Stimulated activated CD8-positive, alpha-beta memory T cell treated with anti-CD3 and anti-CD28 coated beads, Interleukin-12 subunit alpha, Interleukin-12 subunit beta, amount 100 ng/mL, for 1 hour (primary cell): ENCODE measurements around the gene TARBP1.
A peak's percentile ranks its signal among the peaks of the same experiment; 100 is the strongest.
"Not testable (repeated sequence)": the region's sequence is repeated elsewhere in the genome, so short reads cannot be mapped to it uniquely, and the experiment has no call there.

Experiments used
- DNase-seq: peaks from one replicate; pipeline ENCODE4 v3.0.0-alpha.2; 2020; ENCODE audit warnings: low read depth

The TARBP1 gene

DNA sequence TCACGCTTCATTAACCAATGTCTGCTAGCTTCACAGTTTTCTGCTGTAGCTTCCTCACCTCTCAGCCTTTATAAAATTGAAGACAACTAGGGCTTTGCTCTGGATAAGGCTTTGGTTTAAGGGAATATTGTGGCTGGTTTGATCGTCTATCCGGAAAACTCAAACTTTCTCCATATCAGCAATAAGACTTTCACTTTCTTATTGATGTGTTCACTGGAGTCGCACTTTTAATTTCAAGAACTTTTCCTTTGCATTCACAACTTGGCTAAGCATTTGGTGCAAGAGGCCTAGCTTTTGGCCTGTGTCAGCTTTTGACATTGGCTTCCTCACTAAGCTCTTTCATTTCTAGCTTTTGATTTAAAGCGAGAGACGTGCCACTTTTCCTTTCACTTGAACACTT is 92.9 kb downstream of the TARBP1 start:
- DNase-seq, result no peak

DNA sequence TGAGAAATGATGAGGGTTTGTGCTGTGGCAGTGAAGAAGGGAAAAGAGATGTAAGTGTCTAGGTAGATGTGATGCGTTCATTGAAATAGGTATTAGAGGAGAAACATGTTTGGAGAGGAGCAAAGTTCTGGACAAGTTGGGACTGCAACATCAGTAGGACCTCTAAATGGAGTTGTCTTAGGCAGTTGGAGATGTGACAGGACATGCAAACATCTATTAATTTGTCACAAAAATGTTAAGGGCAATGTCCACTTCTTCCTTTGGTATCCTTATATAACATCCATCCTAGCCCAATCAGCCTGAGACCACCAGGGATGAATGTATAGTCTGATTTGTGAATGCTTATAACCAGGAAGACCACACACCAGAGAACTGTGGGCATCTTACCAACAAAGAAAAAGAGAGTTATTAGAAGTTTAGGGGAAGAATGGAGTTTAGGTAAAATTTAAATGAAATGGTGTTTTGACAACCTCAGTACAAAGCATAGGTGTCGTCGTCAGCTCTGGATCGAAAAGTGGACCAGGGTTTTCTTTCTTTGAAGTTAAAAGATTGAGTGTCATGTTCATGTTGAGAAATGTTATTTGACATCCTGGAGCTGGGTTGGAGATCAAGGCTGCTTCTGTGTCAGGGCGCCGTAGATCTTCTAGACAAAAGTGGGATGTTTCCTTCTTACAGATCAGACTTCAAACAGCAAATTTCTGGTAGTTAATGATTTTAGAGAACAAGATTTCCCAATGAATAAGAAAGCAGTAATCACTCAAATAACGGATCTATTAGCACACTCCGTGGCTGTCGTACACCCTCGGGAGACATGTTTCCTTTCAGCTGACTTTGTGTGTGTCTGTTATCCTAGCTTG is 97.1 kb downstream of the TARBP1 start:
- DNase-seq, result no peak

DNA sequence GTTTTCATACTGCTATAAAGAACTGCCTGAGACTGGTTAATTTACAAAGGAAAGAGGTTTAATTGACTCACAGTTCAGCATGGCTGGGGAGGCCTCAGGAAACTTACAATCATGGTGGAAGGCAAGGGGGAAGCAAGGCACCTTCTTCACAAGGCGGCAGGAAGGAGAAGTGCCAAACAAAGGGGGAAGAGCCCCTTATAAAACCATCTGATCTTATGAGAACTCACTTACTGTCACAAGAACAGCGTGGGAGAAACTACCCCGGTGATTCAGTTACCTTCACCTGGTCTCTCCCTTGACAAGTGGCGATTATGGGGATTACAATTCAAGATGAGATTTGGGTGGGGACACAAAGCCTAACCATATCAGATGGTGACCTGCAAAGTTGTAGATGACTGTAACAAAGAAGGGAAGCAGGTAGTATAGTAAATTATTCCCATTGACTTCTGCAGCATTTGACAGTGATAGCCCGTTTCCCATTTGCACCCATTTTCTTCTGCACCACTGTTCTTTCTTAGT is 99.3 kb downstream of the TARBP1 start:
- DNase-seq, result not testable (repeated sequence)

DNA sequence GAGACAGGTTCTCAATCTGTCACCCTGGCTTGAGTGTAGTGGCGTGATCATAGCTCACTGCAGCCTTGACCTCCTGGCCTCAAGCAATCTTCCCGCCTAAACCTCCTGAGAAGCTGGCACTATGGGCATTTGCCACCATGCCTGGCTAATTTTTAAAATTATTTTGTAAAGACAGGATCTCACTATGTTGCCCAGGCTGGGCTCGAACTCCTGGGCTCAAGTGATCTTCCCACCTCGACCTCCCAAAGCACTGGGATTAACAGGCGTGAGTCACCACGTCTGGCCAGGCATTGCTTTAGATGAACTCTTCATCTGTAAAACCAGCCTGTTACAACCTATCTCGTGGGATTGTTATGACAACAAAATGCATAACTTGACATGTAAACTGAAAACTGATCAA is 103.3 kb downstream of the TARBP1 start:
- no peak for DNase-seq

DNA sequence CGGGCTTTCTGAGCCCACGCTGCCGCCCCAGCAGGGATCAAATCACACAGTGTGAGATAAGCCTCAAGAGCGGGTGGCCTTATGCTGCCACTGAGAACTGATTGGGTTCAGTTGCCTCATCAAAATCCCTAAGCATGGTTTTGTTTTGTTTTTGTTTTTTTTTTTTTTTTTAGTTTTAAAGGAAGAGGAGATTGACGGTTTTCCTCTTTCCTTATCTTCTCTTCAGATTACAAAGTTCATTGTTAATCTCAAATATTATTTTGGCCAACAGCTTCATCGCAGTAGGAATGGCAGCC is 105.1 kb downstream of the TARBP1 start:
- DNase-seq, result no peak

DNA sequence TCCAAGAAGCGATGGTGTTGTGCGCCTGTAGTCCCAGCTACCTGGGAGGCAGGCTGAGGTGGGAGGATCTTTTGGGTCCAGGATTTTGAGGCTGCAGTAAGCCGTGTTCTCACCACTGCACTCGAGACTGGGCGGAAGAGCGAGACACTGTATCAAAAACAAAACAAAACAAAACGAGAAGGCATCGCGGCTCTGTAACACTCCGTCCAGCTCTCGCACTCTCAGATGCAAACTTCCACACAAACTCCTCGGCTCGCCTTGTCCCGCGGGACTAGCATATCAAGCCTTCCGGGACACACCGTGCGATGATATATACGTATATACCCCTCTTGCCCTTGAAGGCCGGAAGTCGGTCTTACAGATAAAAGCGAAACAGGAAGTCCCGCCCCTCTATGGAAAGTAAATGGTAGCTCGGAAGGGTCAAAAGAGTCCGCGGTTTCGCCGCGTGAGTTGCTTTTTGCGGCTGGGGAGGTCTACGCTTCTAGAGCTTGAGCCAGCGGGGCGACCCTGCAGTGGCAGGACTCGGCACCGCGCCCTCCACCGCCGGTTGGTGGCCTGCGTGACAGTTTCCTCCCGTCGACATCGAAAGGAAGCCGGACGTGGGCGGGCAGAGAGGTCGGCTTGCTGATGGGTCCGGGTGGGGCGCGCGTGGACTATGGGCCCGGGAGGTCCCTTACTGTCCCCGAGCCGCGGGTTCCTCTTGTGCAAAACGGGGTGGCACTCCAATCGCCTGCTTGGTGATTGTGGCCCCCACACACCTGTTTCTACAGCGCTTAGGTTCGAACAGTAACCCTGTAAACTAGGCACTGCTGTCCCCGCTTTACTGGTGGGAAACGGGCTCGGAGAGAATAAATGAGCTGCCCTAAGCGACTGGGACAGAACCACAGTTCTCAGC is 105.7 kb downstream of the TARBP1 start, which contains the start of gene COA6:
Gene COA6, plus strand, starts transcription at position 393 of the 895 bp plus-strand sequence. Its CDS starts 11 bp downstream, at position 404.
- peak; percentile 82 for DNase-seq

DNA sequence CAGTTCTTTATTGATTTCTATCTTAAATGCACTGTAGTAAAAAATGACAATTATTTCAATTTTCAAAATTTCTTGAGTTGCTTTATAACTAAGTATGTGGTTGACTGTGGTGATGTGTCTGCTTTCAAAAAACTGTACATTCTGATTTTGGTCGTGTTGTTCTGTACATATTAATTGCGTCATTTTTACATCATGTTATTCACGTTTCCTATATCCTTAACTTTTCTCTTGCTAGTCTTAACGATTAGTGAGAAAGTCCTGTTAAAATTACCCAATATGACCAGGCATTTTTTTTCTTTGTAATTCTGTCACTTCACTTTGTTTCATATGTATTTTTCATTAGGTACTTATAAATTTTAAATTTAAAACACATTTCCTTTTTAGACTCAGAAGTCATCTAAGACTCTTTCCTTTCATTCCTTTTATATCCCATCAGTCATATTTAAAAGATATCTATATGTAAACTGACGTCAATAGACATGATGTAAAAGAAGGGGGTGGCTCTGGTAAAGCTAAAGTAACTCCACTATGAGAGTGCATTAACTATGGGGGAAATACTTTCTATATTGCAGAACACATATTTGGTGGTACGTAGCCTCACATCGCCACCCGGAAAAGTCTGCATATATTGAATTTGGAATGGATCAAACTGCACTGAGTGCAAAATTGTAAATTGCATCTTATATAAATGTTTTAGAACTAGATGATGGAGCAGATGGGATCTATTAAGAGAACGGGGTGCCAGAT is 106.8 kb downstream of the TARBP1 start:
- DNase-seq, result no peak

DNA sequence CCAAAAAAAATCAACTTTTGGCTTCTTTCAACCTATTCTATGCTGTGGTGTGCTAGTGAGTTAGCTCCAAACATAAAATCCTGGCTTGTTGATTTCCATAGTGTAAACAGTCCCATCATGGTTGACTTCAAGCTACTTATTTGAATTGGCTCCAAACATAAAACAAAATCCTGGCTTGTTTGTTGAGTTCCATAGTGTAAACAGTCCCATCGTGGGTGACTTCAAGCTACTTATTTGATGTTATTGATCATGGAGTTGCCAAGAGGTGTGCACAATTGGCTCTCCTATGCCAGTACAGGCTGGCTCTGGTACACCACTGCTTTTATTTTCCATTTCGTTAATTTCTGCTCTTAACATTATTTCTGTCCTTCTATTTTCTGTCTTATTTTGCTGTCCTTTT is 107.6 kb downstream of the TARBP1 start:
- no peak for DNase-seq

DNA sequence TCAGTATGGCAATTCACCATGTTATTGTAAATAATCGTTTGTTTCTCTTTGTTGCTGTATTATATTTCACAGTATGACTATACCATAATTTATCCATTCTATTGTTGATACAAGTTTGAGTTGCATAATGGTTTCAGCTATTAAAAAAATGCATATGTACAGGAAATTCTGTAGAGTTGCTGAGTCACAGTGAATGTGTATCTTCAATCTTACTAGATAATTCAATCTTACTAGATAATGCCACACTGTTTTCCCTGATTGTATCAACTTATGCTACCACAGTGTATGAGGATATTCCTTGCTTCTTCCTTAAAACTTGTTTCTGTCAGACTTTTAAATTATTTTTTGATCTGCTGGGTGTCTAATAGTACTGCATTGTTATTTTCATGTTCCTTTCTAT is 109.2 kb downstream of the TARBP1 start:
- DNase-seq, result no peak

DNA sequence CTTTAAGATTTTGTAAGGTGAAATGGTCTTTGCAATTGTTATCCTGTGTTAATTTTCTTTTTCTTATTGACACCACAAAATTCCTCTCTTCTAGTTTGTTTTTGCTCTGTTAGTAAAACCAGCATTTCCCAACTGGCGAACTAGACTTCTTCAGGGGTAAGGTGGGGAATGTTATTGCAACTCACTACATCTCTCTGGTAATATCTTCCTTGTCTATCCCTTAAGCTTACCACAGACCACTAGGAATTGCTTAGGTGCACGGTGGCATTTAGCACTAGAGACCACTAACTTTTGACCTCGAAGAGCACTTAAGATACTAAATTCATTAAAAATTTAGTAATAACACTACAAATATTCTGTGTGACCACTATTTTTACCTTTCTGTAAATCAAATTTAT is 109.9 kb downstream of the TARBP1 start:
- DNase-seq, result no peak

DNA sequence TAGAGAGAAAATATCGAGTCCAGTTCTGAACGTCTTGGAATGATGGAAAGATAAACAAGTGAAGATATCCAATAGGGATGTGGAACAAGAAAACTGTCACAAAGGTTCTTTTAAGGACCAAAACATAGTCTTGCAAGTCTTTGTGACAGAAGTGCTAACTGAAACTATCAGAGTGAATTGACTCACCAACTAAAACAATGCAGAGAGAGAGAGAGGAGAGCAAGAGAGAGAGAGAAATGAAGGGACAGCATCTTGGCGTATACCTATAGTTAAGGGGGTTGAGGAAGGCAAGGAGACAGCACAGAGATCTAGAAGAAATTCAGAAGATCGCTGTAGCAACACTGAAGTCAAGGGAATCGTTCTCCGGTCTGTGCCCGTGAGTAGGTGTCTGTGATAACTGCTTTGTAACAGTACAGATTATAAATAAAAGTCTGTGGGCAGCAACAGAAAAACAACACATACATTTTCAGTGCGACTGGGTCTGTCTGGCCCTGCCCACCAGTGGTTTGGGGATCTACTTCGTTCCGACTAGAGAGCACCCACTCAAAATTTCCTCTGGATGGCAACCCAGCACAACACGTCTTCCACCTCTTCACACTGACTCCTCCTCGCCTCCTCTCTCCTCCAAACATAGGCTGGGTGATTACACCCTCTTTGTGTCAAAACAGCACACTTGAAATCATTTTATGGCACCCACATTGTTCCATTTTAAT is 110.5 kb downstream of the TARBP1 start:
- no peak for DNase-seq

DNA sequence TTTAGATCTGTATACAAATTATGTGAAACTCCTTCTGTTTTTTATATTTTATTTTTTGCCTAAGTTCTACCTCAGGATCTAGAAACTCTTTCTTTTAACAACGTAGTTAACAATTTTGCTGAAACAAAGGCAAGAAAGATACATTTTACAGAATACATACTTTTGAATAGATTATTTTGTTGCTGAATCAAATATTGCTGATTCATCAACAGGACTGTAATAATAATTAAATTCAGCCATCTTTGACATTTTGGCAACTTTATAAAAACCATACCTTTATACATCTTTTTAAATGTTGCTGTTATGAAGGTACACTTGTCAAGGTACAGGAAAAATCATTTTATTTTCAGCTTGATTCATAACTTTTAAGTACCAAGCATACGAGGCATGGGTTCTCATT is 116.4 kb downstream of the TARBP1 start:
- DNase-seq, result no peak

DNA sequence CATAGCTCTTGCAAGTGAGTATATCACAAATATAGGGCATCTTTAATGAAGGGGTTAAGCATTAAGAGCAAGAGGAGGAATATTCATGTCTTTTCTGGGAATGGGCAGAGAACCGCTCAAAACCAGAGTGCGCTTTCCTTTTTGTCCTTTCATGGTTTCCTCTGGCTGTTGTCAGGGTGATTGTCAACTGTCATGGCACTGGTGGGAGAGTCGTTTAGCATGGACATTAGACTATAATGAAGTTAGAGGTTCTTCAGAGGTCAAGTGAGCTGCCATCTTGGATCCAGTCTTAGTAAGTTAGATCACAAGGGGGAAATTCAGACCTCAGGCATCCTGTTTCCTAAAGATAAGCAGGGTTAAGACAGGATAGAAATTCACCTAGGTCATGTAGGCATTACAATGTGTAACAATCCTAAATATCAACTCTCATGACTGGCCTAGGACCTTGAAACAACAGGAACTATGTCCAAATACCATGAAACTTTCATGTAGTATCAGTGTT is 117.8 kb downstream of the TARBP1 start:
- DNase-seq, result no peak

DNA sequence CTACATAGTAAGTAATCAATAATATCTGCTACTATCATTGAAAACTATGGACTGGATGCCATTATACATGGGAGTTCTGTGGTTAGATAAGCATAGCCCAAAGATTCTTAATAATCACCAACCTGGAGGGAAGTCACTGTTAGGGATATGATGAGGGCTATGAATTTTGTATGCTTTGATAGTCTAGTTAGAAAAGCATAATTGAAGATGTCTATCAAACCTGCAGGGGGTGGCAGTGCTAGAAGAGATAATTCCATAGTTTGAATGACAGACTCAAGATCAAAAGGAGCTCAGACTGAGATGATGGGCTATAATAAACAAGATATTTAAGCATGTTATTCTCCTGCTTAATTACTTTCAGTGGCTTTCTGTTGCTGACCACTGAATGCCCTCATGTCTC is 121.1 kb downstream of the TARBP1 start:
- no peak for DNase-seq

DNA sequence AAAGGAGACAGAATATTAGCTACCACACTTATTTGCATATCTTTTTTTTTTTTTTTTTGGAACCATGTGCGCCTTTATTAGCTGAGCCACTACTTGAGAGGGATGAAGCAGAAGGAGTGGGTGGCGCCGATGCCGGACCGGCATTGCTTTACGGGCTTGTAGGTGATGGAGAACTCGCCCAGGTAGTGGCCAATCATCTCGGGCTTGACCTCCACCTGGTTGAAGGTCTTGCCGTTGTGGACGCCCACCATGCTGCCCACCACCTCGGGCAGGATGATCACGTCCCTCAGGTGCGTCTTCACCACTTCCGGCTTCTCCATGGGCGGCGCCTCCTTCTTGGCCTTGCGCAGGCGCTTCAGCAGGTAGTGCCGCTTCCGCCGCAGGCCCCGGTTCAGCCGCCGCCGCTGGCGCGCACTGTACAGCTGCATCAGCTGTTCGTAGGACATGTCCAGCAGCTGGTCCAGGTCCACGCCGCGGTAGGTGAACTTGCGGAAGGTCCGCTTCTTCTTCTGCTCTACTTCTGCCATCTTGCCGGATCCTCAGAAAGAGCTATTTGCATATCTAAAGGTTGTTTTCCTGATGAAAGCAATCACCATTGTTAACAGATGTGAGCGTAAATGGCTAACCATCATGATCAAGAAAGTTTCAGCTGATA is 122.2 kb downstream of the TARBP1 start:
- peak; percentile 14 for DNase-seq

DNA sequence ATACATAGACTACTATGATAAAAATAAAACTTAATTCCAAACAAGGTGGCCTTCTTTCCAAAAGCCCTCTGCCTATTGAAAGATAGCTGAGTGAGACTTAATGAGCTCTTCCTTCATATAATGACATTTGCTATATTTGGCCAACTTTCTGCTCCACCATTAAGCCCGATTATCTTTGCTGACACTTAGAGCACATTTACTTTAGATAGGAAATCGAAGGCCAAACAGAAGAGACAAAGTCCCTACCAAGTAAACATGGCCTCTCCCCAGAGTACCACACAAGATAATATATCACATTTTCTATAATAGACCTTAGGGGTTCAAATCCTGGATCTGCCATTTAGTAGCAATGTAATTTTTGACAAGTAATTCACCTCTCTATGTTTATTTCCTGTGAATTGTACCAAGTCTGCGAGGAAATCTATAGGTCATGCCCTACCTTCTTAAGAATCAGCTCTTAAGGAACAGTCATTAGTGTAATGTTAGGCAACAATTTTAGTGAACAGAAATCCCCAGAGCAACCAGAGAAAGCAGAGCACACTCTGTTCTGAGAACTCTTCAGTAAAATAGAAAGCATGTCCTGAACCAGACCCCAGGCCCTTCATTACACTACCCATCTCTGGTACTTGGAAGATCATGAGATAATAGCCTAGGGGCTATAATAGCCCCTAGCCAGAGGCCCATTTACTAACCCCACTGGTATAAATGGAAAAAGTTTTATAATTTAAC is 123.0 kb downstream of the TARBP1 start:
- no peak for DNase-seq

DNA sequence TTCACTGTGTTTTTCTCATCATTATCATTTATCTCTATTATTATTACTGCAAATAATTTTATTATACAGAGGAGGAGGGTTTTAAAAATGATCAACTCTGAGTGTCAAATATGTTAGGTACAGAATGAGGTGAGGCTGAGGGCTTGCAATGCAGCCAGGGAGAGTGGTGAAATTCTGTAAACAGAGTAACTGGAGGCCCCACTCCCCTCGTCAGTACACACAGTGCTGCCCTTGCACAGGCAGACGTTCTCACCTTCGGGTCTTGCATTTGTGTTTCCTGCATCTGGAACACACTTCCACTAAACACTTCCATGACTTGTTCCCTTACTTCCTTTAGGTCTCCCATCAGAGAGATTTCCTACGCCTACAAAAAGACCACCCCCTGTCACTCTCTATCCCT is 130.0 kb downstream of the TARBP1 start:
- DNase-seq, result no peak

DNA sequence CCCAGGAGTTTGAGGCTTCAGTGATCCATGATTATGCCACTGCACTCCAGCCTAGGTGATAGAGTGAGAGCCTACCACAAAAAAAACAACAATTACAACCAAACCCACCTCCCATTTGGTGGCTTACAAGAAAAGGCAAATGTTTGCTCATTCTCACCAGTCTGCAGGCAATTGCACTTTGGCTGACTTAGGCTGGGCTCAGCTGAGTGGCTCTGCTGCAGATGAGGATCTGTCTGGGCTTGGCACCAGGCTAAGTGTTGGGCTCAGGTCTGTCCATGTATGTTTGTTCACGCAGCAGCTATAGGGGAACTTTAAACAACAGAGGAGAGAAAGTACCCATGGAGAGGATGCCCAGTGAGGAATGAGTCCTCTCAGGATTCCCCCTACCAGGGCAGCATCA is 133.7 kb downstream of the TARBP1 start:
- no peak for DNase-seq

DNA sequence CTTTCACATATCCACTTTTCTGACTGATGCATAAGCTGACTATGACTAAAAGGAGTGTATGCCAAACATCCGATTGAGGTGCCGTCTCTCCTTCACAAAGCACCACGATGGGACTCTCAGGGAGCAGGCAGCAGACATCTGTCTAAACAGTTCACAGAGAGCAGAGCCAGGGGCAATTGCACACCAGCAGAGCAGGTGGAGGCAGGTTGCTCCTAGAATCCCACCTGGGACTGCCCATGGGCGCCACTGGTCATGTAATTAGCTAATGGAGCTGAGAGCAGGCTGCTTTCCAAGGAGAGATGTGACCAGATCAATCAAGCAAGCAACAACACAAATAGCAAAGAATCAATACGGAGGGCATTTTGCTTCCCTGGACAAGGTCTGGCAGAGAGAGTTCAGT is 136.2 kb downstream of the TARBP1 start:
- no peak for DNase-seq
